ENCODE measurements around the gene R3HDM2. TPM values are rescaled to one million over a fixed set of nuclear protein-coding genes. Genes with fewer than 3 reads are reported as not detected.

The R3HDM2 gene
- total RNA-seq, 4 donors from 2014 or later: 26.3 to 56.9 (median 33.3) TPM

DNA sequence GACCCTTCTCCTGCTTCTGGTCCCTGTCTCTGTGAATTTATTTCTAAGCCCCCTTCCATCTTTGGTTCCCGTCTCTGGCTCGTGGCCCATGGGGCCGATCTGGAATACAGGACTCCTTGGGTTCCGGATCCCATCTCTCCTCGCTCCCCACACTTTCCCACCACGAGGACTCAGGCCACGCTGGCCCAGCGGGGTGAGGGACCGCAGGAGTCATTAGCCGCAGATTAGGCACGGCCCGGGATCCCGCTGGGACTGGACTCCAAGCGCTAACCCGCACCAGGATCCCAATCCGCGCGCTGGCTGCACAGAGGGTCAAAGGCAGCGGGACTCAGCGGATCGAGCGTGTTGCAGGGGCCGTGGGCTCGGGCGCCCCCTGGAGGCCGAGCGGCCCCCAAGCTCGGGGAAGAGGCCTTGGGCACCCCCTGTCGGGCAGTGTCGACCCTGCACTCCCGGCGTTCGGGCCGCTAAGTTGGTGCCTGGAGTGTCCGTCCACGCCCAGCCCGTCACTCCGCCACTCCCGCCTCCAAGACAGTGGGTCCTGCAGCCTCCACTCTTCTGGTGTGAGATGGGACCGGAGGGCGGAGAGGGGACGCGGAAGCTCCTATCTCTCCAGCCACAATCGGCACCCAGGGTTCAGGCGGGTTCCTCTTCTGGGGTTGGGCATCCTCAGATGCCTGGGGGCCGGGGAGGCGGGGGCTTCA, 191.8 kb downstream of the R3HDM2 start:
- TF ChIP-seq, protein P1, sequence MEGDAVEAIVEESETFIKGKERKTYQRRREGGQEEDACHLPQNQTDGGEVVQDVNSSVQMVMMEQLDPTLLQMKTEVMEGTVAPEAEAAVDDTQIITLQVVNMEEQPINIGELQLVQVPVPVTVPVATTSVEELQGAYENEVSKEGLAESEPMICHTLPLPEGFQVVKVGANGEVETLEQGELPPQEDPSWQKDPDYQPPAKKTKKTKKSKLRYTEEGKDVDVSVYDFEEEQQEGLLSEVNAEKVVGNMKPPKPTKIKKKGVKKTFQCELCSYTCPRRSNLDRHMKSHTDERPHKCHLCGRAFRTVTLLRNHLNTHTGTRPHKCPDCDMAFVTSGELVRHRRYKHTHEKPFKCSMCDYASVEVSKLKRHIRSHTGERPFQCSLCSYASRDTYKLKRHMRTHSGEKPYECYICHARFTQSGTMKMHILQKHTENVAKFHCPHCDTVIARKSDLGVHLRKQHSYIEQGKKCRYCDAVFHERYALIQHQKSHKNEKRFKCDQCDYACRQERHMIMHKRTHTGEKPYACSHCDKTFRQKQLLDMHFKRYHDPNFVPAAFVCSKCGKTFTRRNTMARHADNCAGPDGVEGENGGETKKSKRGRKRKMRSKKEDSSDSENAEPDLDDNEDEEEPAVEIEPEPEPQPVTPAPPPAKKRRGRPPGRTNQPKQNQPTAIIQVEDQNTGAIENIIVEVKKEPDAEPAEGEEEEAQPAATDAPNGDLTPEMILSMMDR (IDR thresholded peaks at IDR 0.05): peak; percentile 100
- TF ChIP-seq EP300 (IDR thresholded peaks at IDR 0.05; ENCODE audit: low read depth) (no peak), POLR2AphosphoS5 (IDR thresholded peaks at IDR 0.05) (peak in 2 of 3 donors; percentile 25 to 62), POLR2A (IDR thresholded peaks at IDR 0.05) (no peak)
- H3K36me3 ChIP-seq: peaks cover 0 to under 1% (median 0%) of the 10 kb centered on the region in 4 donors
- WGBS, 2 donors (ENCODE audit: low coverage in 1 of 2): 4% methylated on average over 26 of the region's 47 CpGs; no CpG with 5 or more reads in 1 of the 2 donors
- intact Hi-C loops (cut with DNase I; ENCODE audit: low total_unique reads): loop anchor here (1.0 kb wide), 1 partner anchor 26 kb away; no protein-coding TSS in a partner anchor
- peak overlapping the region; percentile 11 to 50 (median 21) for H3K4me3 ChIP-seq
- H3K27ac ChIP-seq: peak overlapping the region in 2 of 4 donors; percentile 6 to 51
- no peaks in the 10 kb centered on the region for H3K9me3 ChIP-seq
- peak; percentile 90 for DNase-seq
- in situ Hi-C loops (cut with MboI; ENCODE audit: low pct_ligation_motif_present in 1 of 4, low pct_unique_long_range_greater_than_20kb in 1 of 4, low sequenced_read_pairs in 3 of 4): no loop called here
- H3K27me3 ChIP-seq: peaks cover 88% of the 10 kb centered on the region
- H3K4me1 ChIP-seq: peaks cover 40 to 63% (median 59%) of the 10 kb centered on the region in 4 donors

DNA sequence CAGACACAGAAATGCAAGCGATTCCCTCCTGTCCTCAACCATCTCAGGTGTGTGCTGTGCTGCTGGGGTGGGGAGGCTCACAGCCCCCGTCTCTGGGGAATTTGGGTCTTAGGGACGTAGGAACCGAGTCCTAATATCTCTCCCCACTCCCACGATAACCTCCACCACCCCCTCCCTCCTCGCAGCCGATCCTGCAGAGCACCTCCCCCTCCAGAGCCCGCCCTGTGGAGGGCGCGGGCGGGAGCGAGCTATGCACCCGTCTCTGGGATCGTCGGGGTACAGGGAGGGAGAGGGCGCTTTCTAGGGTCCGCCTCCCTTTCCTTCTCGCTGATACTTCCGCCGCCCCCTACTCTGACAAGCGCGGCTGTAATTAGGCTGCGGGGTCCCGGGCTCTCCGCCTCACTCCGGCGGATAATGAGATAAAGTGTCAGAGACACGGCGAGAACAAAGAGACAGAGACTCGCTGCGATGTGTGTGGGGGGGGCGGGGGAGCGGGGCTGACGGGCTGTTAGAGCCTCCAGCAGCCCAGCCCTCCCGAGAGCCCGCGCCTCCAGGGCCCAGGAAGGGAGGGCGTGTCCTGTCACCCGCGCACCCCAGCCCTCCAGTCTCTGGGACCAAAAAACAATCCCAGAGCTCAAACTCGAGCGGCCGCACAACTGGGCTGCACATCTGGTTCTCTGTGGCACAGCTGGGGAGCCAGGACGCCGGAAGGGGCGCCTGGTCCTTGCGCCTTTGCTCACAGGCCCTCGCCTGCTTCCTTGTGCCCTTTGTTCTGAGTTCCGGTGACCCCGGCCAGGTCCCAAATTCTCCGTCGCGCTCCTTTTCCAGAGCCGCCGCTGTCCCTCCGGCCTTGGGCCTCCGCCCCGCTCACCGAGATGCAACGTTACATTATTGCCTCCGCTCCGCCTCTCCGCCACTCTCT, 192.7 kb downstream of the R3HDM2 start:
- Histone ChIP-seq H3K27ac (peak overlapping the region in 2 of 4 donors; percentile 6 to 42), H3K9me3 (no peaks in the 10 kb centered on the region), H3K36me3 (peaks cover 0 to 9% (median 0%) of the 10 kb centered on the region in 4 donors), H3K4me3 (peak overlapping the region; percentile 11 to 50 (median 21)), H3K4me1 (peaks cover 34 to 57% (median 52%) of the 10 kb centered on the region in 4 donors), H3K27me3 (peaks cover 79% of the 10 kb centered on the region)
- in situ Hi-C loops (cut with MboI; ENCODE audit: low pct_ligation_motif_present in 1 of 4, low pct_unique_long_range_greater_than_20kb in 1 of 4, low sequenced_read_pairs in 3 of 4) (no loop called here), intact Hi-C loops (cut with DNase I; ENCODE audit: low total_unique reads) (no loop called here)
- peak; percentile 29 for DNase-seq
- 2% methylated on average over 63 of the region's 63 CpGs; no CpG with 5 or more reads in 1 of the 2 donors for WGBS, 2 donors (ENCODE audit: low coverage in 1 of 2)
- TF ChIP-seq POLR2AphosphoS5 (IDR thresholded peaks at IDR 0.05) (no peak), EP300 (IDR thresholded peaks at IDR 0.05; ENCODE audit: low read depth) (no peak), POLR2A (IDR thresholded peaks at IDR 0.05) (no peak)
- TF ChIP-seq, protein P1 (IDR thresholded peaks at IDR 0.05): no peak

DNA sequence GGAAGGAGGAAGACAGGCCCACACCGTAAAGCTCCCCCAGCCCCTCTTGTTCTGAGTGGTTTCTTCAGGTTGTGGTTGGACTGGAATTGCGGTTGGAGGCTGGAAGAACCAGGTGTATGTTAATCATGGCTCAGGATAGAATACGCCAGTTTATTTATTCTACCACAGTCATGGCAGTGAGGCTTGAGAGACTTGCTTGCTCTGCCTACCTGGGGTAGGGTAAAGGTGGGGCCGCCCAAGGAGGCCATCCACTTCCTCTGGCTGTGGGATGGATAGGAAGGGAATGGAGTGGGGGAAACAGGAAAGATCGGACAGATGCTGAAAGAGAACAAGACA, 193.3 kb downstream of the R3HDM2 start:
- peaks cover 29 to 50% (median 45%) of the 10 kb centered on the region in 4 donors for H3K4me1 ChIP-seq
- H3K9me3 ChIP-seq: no peaks in the 10 kb centered on the region
- in situ Hi-C loops (cut with MboI; ENCODE audit: low pct_ligation_motif_present in 1 of 4, low pct_unique_long_range_greater_than_20kb in 1 of 4, low sequenced_read_pairs in 3 of 4): no loop called here
- intact Hi-C loops (cut with DNase I; ENCODE audit: low total_unique reads): no loop called here
- peaks cover 0 to 15% (median 0%) of the 10 kb centered on the region in 4 donors for H3K36me3 ChIP-seq
- WGBS, 2 donors (ENCODE audit: low coverage in 1 of 2): 32 to 48% methylated on average over 3 to 5 of the region's 5 CpGs
- H3K27ac ChIP-seq: no peak overlapping the region
- H3K27me3 ChIP-seq: peaks cover 73% of the 10 kb centered on the region
- no peak for TF ChIP-seq EP300 (IDR thresholded peaks at IDR 0.05; ENCODE audit: low read depth)
- TF ChIP-seq, protein P1 (IDR thresholded peaks at IDR 0.05): no peak
- no peak for TF ChIP-seq POLR2AphosphoS5 (IDR thresholded peaks at IDR 0.05)
- TF ChIP-seq POLR2A (IDR thresholded peaks at IDR 0.05): no peak
- no peak for DNase-seq
- no peak overlapping the region for H3K4me3 ChIP-seq

All from transverse colon (tissue), 4 donors.